ENCODE measurements around the gene SFT2D2.
A peak's percentile ranks its signal among the peaks of the same experiment; 100 is the strongest.

The SFT2D2 gene

DNA sequence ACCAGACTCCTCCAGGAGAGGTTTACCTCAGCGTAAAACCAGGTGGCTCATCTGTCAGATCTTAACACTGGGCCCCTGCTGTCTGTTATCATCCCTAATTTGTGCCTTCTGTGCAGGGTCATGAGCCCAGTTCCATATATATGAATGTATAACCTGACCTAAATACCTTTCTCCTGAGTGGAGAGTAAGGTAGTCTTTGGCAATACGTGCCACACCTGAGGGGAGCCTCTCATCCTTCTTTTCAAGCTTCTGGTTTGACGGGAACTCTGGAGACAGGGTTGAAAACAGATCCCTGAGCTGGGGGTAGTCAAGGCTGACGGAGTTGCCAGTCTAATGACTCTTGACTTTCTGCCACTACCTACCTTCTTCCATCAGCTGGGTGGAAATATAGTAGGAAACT, 4.1 kb downstream of the SFT2D2 start:
- Histone ChIP-seq H3K27me3 (ENCODE audit: insufficient read depth, poor library complexity, severe bottlenecking) (no peaks in the 10 kb centered on the region), H3K9me3 (ENCODE audit: severe bottlenecking) (no peaks in the 10 kb centered on the region), H3K27ac (ENCODE audit: poor library complexity, severe bottlenecking) (peak overlapping the region; percentile 1), H3K36me3 (ENCODE audit: low read depth) (peaks cover 37% of the 10 kb centered on the region), H3K4me3 (ENCODE audit: severe bottlenecking) (no peak overlapping the region), H3K4me1 (ENCODE audit: insufficient read depth, poor library complexity, severe bottlenecking) (peaks cover 33% of the 10 kb centered on the region)
- ATAC-seq (ENCODE audit: low read depth), result peak; percentile 60
- TF ChIP-seq, protein P1, sequence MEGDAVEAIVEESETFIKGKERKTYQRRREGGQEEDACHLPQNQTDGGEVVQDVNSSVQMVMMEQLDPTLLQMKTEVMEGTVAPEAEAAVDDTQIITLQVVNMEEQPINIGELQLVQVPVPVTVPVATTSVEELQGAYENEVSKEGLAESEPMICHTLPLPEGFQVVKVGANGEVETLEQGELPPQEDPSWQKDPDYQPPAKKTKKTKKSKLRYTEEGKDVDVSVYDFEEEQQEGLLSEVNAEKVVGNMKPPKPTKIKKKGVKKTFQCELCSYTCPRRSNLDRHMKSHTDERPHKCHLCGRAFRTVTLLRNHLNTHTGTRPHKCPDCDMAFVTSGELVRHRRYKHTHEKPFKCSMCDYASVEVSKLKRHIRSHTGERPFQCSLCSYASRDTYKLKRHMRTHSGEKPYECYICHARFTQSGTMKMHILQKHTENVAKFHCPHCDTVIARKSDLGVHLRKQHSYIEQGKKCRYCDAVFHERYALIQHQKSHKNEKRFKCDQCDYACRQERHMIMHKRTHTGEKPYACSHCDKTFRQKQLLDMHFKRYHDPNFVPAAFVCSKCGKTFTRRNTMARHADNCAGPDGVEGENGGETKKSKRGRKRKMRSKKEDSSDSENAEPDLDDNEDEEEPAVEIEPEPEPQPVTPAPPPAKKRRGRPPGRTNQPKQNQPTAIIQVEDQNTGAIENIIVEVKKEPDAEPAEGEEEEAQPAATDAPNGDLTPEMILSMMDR (IDR thresholded peaks at IDR 0.05; ENCODE audit: poor library complexity, severe bottlenecking), result no peak
- no peak for DNase-seq (ENCODE audit: low spot score)

DNA sequence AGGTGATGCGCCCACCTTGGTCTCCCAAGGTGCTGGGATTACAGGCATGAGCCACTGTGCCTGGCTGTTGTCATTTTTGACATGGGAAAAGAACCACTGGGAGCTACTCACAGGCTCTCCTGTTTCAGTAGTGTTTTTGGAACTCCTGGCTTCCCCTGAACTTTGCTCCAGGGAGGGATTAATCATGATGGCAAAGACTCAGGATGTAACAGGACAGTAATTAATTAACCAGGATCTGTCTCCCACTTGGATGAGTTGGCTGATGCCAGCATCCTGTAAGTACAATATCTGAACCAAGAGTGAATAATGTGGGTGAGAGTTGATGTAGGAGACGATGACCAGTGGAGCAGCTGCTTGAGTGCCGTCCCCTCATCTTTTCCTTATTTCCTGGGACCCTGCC, 4.9 kb downstream of the SFT2D2 start:
- TF ChIP-seq, protein P1 (IDR thresholded peaks at IDR 0.05; ENCODE audit: poor library complexity, severe bottlenecking), result no peak
- H3K9me3 ChIP-seq (ENCODE audit: severe bottlenecking), result no peaks in the 10 kb centered on the region
- DNase-seq (ENCODE audit: low spot score), result no peak
- ATAC-seq (ENCODE audit: low read depth), result no peak
- H3K27ac ChIP-seq (ENCODE audit: poor library complexity, severe bottlenecking), result no peak overlapping the region
- peaks cover 33% of the 10 kb centered on the region for H3K4me1 ChIP-seq (ENCODE audit: insufficient read depth, poor library complexity, severe bottlenecking)
- no peak overlapping the region for H3K4me3 ChIP-seq (ENCODE audit: severe bottlenecking)
- no peaks in the 10 kb centered on the region for H3K27me3 ChIP-seq (ENCODE audit: insufficient read depth, poor library complexity, severe bottlenecking)
- peaks cover 44% of the 10 kb centered on the region for H3K36me3 ChIP-seq (ENCODE audit: low read depth)

DNA sequence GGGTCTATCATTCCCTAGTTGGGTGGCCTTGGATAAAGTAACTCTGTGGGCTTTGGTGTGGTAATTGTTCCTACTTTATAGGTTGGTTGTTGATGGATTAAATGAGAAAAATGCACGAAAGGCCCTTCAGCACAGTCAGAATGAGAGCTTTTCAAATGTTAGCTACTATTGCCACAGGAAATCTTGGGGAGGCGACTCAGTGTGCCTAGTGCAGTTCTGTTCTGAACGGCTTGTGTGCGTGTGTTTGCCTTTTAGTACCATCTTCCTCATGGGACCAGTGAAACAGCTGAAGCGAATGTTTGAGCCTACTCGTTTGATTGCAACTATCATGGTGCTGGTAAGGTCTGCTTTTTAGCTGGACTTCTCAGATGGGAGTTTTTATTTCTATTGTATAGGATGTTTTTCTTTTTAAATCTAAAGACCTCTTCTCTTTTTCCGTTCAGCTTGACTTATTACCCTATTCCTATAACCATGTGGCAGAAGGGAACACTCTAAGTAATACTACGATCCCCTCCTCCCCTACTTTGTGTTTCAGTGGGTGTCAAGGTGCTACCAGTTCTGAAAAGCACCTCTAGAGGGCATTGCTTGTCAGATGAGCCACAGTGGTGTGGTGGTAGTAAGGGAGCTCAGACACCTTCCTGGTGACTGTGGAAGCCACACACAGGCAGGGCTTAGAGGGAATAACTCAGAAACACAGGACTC, 9.2 kb downstream of the SFT2D2 start:
- no peaks in the 10 kb centered on the region for H3K9me3 ChIP-seq (ENCODE audit: severe bottlenecking)
- H3K27ac ChIP-seq (ENCODE audit: poor library complexity, severe bottlenecking), result no peak overlapping the region
- DNase-seq (ENCODE audit: low spot score), result no peak
- H3K27me3 ChIP-seq (ENCODE audit: insufficient read depth, poor library complexity, severe bottlenecking), result no peaks in the 10 kb centered on the region
- H3K4me1 ChIP-seq (ENCODE audit: insufficient read depth, poor library complexity, severe bottlenecking), result peaks cover 3% of the 10 kb centered on the region
- peaks cover 58% of the 10 kb centered on the region for H3K36me3 ChIP-seq (ENCODE audit: low read depth)
- ATAC-seq (ENCODE audit: low read depth), result peak; percentile 96
- TF ChIP-seq, protein P1 (IDR thresholded peaks at IDR 0.05; ENCODE audit: poor library complexity, severe bottlenecking), result peak; percentile 85
- no peak overlapping the region for H3K4me3 ChIP-seq (ENCODE audit: severe bottlenecking)

DNA sequence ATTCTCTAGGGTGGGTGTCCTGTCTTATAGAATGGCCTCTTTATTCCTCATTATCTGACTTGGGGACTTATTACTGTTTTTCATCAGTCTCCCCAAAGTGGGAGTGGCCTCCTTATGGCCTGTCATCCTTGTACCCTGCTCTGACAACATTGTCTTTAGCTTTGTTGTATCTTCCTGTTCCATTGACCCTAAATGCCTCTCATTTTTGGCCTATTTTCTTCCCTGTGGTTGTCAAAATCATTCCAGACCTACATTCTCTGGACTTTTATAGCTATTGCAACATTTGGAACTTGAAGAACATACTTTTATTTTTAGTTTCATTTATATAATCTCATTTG, 9.7 kb downstream of the SFT2D2 start:
- Histone ChIP-seq H3K36me3 (ENCODE audit: low read depth) (peaks cover 58% of the 10 kb centered on the region), H3K4me1 (ENCODE audit: insufficient read depth, poor library complexity, severe bottlenecking) (no peaks in the 10 kb centered on the region), H3K27me3 (ENCODE audit: insufficient read depth, poor library complexity, severe bottlenecking) (no peaks in the 10 kb centered on the region), H3K4me3 (ENCODE audit: severe bottlenecking) (no peak overlapping the region), H3K27ac (ENCODE audit: poor library complexity, severe bottlenecking) (no peak overlapping the region), H3K9me3 (ENCODE audit: severe bottlenecking) (no peaks in the 10 kb centered on the region)
- ATAC-seq (ENCODE audit: low read depth) (no peak), DNase-seq (ENCODE audit: low spot score) (no peak)
- TF ChIP-seq, protein P1 (IDR thresholded peaks at IDR 0.05; ENCODE audit: poor library complexity, severe bottlenecking), result peak; percentile 50

DNA sequence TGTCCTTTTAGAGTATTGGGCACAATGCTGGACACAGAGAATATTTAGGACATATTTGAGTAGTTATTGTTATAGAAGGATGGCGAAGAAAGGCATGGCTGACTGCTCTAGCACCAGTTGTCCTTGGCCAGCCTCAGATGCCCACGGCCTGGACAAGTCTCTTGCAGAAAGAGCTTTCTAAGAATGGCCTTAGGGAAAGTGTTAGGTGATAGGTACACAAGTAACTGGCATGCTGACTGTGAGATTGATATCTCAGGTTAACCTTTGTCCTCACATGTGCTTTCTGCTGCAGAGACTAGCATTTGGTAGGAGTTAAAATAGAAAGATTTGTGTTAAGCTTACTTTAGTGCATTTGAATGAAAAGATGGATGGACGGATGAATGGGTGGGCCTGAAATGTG, 10.1 kb downstream of the SFT2D2 start:
- no peaks in the 10 kb centered on the region for H3K27me3 ChIP-seq (ENCODE audit: insufficient read depth, poor library complexity, severe bottlenecking)
- ATAC-seq (ENCODE audit: low read depth), result no peak
- H3K4me3 ChIP-seq (ENCODE audit: severe bottlenecking), result no peak overlapping the region
- no peak for DNase-seq (ENCODE audit: low spot score)
- H3K4me1 ChIP-seq (ENCODE audit: insufficient read depth, poor library complexity, severe bottlenecking), result no peaks in the 10 kb centered on the region
- H3K27ac ChIP-seq (ENCODE audit: poor library complexity, severe bottlenecking), result no peak overlapping the region
- H3K36me3 ChIP-seq (ENCODE audit: low read depth), result peaks cover 58% of the 10 kb centered on the region
- no peaks in the 10 kb centered on the region for H3K9me3 ChIP-seq (ENCODE audit: severe bottlenecking)
- TF ChIP-seq, protein P1 (IDR thresholded peaks at IDR 0.05; ENCODE audit: poor library complexity, severe bottlenecking), result no peak
